Natural killer cell (primary cell): Measurements from ENCODE around the gene FGGY. TPM values are rescaled to one million over a fixed set of nuclear protein-coding genes. Genes with fewer than 3 reads are reported as not detected.

ENCODE experiments used
- ATAC-seq, 3 donors: fragments of 150-1000 bp in 2 of 3; fragments of 200-7000 bp in 1 of 3; cut with Tn5 transposase; 1 replicate in 1 of 3; 2 replicates in 2 of 3; pipeline ENCODE4 v1.10.0; 2021; ENCODE audit warnings: mild to moderate bottlenecking in 2 of 3, moderate library complexity in 2 of 3
- DNase-seq, 2 donors: peaks; one replicate each; pipeline versions ENCODE4 v3.0.0 to v3.0.0-alpha.2; 2013 to 2021; ENCODE audit warnings: mixed read lengths in 1 of 2
- H3K27ac ChIP-seq: one replicate; pipeline ENCODE4 v1.5.1; 2013; ENCODE audit warnings: mild to moderate bottlenecking, low read length
- H3K27me3 ChIP-seq: one replicate; pipeline ENCODE4 v1.6.1; 2013; ENCODE audit warnings: low read length; ENCODE audit not compliant: control insufficient read depth, insufficient read depth
- H3K36me3 ChIP-seq: one replicate; pipeline ENCODE4 v1.6.1; 2013; ENCODE audit warnings: low read length; ENCODE audit not compliant: control insufficient read depth, insufficient read depth
- H3K4me1 ChIP-seq: one replicate; pipeline ENCODE4 v1.6.1; 2013; ENCODE audit warnings: low read length; ENCODE audit not compliant: control insufficient read depth, insufficient read depth
- H3K4me3 ChIP-seq: one replicate; pipeline ENCODE4 v1.5.1; 2013; ENCODE audit warnings: low read length
- H3K9me3 ChIP-seq: one replicate; pipeline ENCODE4 v1.6.1; 2013; ENCODE audit warnings: low read length; ENCODE audit not compliant: control insufficient read depth, insufficient read depth
- H3K27ac Mint-ChIP-seq, 2 donors: one replicate each; pipeline ENCODE4 v1.8.0; 2022; ENCODE audit warnings: mild to moderate bottlenecking in 2 of 2, mixed read lengths in 2 of 2, moderate library complexity in 1 of 2
- H3K27me3 Mint-ChIP-seq, 2 donors: one replicate each; pipeline ENCODE4 v1.8.0; 2022; ENCODE audit warnings: low read depth in 2 of 2, mixed read lengths in 2 of 2
- H3K36me3 Mint-ChIP-seq: one replicate; pipeline ENCODE4 v1.8.0; 2022; ENCODE audit warnings: mixed read lengths
- H3K4me1 Mint-ChIP-seq, 2 donors: one replicate each; pipeline ENCODE4 v1.8.0; 2022; ENCODE audit warnings: mixed read lengths in 2 of 2
- H3K4me3 Mint-ChIP-seq: one replicate; pipeline ENCODE4 v1.8.0; 2022; ENCODE audit warnings: mild to moderate bottlenecking, moderate library complexity, mixed read lengths
- H3K9me3 Mint-ChIP-seq, 2 donors: one replicate each; pipeline ENCODE4 v1.8.0; 2022; ENCODE audit warnings: mixed read lengths in 2 of 2
- CTCF ChIP-seq: fragments of 200-600 bp; IDR thresholded peaks from one replicate; pipeline ENCODE4 v1.8.0; 2022; ENCODE audit warnings: antibody characterized with exemption
- WGBS: methylation state at CpG from one replicate; pipeline ENCODE4 v1.1.7; 2013; ENCODE audit warnings: missing lambda C conversion rate; ENCODE audit not compliant: insufficient coverage; 5-methylcytosine and 5-hydroxymethylcytosine counted together
- intact Hi-C: fragments of 100-400 bp; cut with micrococcal nuclease; formaldehyde crosslinking; loops from one replicate; pipeline ENCODE4 v1.14.2; 2022
- total RNA-seq, 4 donors: library from RNA; stranded (reverse); fragments of 120-200 nt in 1 of 4; gene quantifications; one replicate each; pipeline versions ENCODE4 v1.2.3 to v1.2.4, GENCODE V29; 2013 to 2022

Gene FGGY
- total RNA-seq, 3 donors from 2014 or later (not counting 1 experiment from before 2014, with no cell fraction given) = 21.8 to 31.5 (median 21.8) TPM

- Mint-ChIP-seq H3K4me3 (no peak overlapping the region), H3K9me3 (no peaks in the 10 kb centered on the region), H3K4me1 (peaks cover 22 to 23% of the 10 kb centered on the region in 2 donors), H3K27ac (no peak overlapping the region), H3K27me3 (peaks cover 0 to 2% of the 10 kb centered on the region in 2 donors), H3K36me3 (no peaks in the 10 kb centered on the region)
- no peak for TF ChIP-seq CTCF
- DNase-seq = no peak
- ATAC-seq = no peak
- peaks cover 5% of the 10 kb centered on the region for H3K4me1 ChIP-seq
- intact Hi-C loops = loop anchor here (2.0 to 5.0 kb wide), 3 partner anchors 60 to 1181 kb away; no protein-coding TSS in a partner anchor
- H3K27me3 ChIP-seq = no peaks in the 10 kb centered on the region
- H3K9me3 ChIP-seq = no peaks in the 10 kb centered on the region
- 74% methylated on average over 4 of the region's 4 CpGs for WGBS
- H3K27ac ChIP-seq = no peak overlapping the region
- H3K36me3 ChIP-seq = no peaks in the 10 kb centered on the region
- no peak overlapping the region for H3K4me3 ChIP-seq
Observed at GRCh38 chr1:59698386-59698785, 401.5 kb downstream of the FGGY start.

- peaks cover 20 to 23% of the 10 kb centered on the region in 2 donors for H3K4me1 Mint-ChIP-seq
- H3K27ac Mint-ChIP-seq = no peak overlapping the region
- no peak overlapping the region for H3K4me3 ChIP-seq
- H3K27me3 ChIP-seq = no peaks in the 10 kb centered on the region
- peak overlapping the region; percentile 43 for H3K4me3 Mint-ChIP-seq
- ATAC-seq = peak; percentile 68 to 78 (median 76)
- 63% methylated on average over 4 of the region's 5 CpGs for WGBS
- H3K4me1 ChIP-seq = peaks cover 5% of the 10 kb centered on the region
- TF ChIP-seq CTCF = peak; percentile 100
- no peaks in the 10 kb centered on the region for H3K36me3 Mint-ChIP-seq
- H3K27me3 Mint-ChIP-seq = no peaks in the 10 kb centered on the region
- no peaks in the 10 kb centered on the region for H3K36me3 ChIP-seq
- no peak overlapping the region for H3K27ac ChIP-seq
- no peaks in the 10 kb centered on the region for H3K9me3 Mint-ChIP-seq
- no peaks in the 10 kb centered on the region for H3K9me3 ChIP-seq
- peak in 1 of 2 donors; percentile 74 for DNase-seq
- intact Hi-C loops = loop anchor here (1.0 to 5.0 kb wide), 4 partner anchors 59 to 1182 kb away; no protein-coding TSS in a partner anchor
Observed at GRCh38 chr1:59699227-59699847, 402.4 kb downstream of the FGGY start.

- Histone ChIP-seq H3K4me1 (peaks cover 4% of the 10 kb centered on the region), H3K27ac (no peak overlapping the region), H3K9me3 (no peaks in the 10 kb centered on the region), H3K27me3 (no peaks in the 10 kb centered on the region), H3K36me3 (no peaks in the 10 kb centered on the region), H3K4me3 (no peak overlapping the region)
- no peaks in the 10 kb centered on the region for H3K27me3 Mint-ChIP-seq
- DNase-seq = no peak
- no peak for ATAC-seq
- no peaks in the 10 kb centered on the region for H3K9me3 Mint-ChIP-seq
- no peak for TF ChIP-seq CTCF
- H3K36me3 Mint-ChIP-seq = no peaks in the 10 kb centered on the region
- intact Hi-C loops = no loop called here
- no peak overlapping the region for H3K27ac Mint-ChIP-seq
- H3K4me3 Mint-ChIP-seq = no peak overlapping the region
- WGBS = 85% methylated on average over 3 of the region's 3 CpGs
- H3K4me1 Mint-ChIP-seq = peaks cover 19 to 22% of the 10 kb centered on the region in 2 donors
Observed at GRCh38 chr1:59701376-59701775, 404.5 kb downstream of the FGGY start.
